GM12878 (cell line): ENCODE measurements around the gene CCDC51. TPM values are rescaled to one million over a fixed set of nuclear protein-coding genes. Genes with fewer than 3 reads are reported as not detected.

Source experiments
- ATAC-seq: fragments of 200-7000 bp; cut with Tn5 transposase; 3 replicates; pipeline ENCODE4 v1.9.1; 2020; ENCODE audit warnings: mild to moderate bottlenecking, moderate library complexity
- BruUV-seq: library from RNA; stranded (reverse); fragments of 400-500 nt; replicated peaks from 2 replicates; lab custom pipeline; 2021; lab: Mats Ljungman, UMichigan
- CTCF ChIA-PET: fragments of 300-600 bp; sonication (Branson Sonifier 250); formaldehyde crosslinking; extraction: SDS; loops from one replicate; lab custom pipeline; 2021; ENCODE audit warnings: inconsistent platforms; lab: Yijun Ruan, JAX
- POLR2A ChIA-PET: fragments of 350-600 bp; formaldehyde crosslinking; extraction: SDS; loops from one replicate; lab custom pipeline; 2021; ENCODE audit warnings: inconsistent platforms; lab: Charles Lee
- RAD21 ChIA-PET: fragments of 300-600 bp; sonication (Branson Sonifier 250); formaldehyde crosslinking; loops from one replicate; lab custom pipeline; 2023; ENCODE audit warnings: antibody characterized with exemption; ENCODE audit not compliant: unreplicated experiment; lab: Charles Lee
- SMC1A ChIA-PET: fragments of 300-600 bp; sonication (Branson Sonifier 250); formaldehyde crosslinking; loops from one replicate; lab custom pipeline; 2023; ENCODE audit not compliant: unreplicated experiment, uncharacterized antibody; lab: Charles Lee
- DNase-seq: peaks from one replicate; pipeline ENCODE4 v3.0.0-alpha.2; 2011; ENCODE audit warnings: low read depth, low spot score
- FAIRE-seq: peaks from 3 replicates; lab custom pipeline; 2011; peaks lifted over from hg19 to GRCh38; lab: Jason Lieb, UNC
- H2AFZ ChIP-seq: 2 replicates; pipeline ENCODE4 v1.6.0; 2011; ENCODE audit warnings: low read depth, low read length, control low read depth; ENCODE audit not compliant: control insufficient read depth
- H3K27ac ChIP-seq: 2 replicates; pipeline ENCODE4 v1.5.1; 2011; ENCODE audit warnings: control low read depth; ENCODE audit not compliant: control insufficient read depth, insufficient read depth
- H3K27me3 ChIP-seq, 2 experiments: replicated peaks in 1 of 2; 2 replicates each; pipeline versions ENCODE4 v1.6.0 to v1.6.1; 2011; ENCODE audit warnings: low read length in 1 of 2; ENCODE audit not compliant: control insufficient read depth in 2 of 2, insufficient read depth in 2 of 2
- H3K36me3 ChIP-seq, 2 experiments: 2 replicates each; pipeline ENCODE4 v1.5.1; 2011; ENCODE audit warnings: low read length in 1 of 2; ENCODE audit not compliant: control insufficient read depth in 2 of 2, insufficient read depth in 2 of 2
- H3K4me1 ChIP-seq: 2 replicates; pipeline ENCODE4 v1.6.1; 2011; ENCODE audit warnings: mild to moderate bottlenecking, low read length, moderate library complexity, mixed read lengths; ENCODE audit not compliant: control insufficient read depth, insufficient read depth
- H3K4me2 ChIP-seq: 2 replicates; pipeline ENCODE4 v1.6.0; 2011; ENCODE audit warnings: control low read depth; ENCODE audit not compliant: control insufficient read depth, insufficient read depth
- H3K4me3 ChIP-seq: fragments of 200-600 bp; sonication (generic); 2 replicates; pipeline ENCODE4 v1.5.1; 2016
- H3K79me2 ChIP-seq: 2 replicates; pipeline ENCODE4 v1.6.0; 2011; ENCODE audit warnings: low read length; ENCODE audit not compliant: control insufficient read depth, insufficient read depth
- H3K9ac ChIP-seq: 2 replicates; pipeline ENCODE4 v1.8.0; 2011; ENCODE audit warnings: low read length, control low read depth, mixed read lengths; ENCODE audit not compliant: control insufficient read depth, insufficient read depth
- H3K9me3 ChIP-seq: replicated peaks from 3 replicates; pipeline ENCODE4 v1.5.1; 2011; ENCODE audit warnings: mild to moderate bottlenecking, low read length; ENCODE audit not compliant: control insufficient read depth, insufficient read depth
- H4K20me1 ChIP-seq: 2 replicates; pipeline ENCODE4 v1.6.0; 2011; ENCODE audit not compliant: control insufficient read depth, insufficient read depth
- EP300 ChIP-seq, 2 experiments: fragments of 150-350 bp in 1 of 2; IDR thresholded peaks; 2 replicates each; pipeline ENCODE4 v1.6.1; 2011 to 2012; ENCODE audit warnings: low read depth in 2 of 2, low read length in 2 of 2, borderline replicate concordance in 1 of 2, improper control_type of control experiment in 1 of 2, inconsistent platforms in 1 of 2; ENCODE audit not compliant: control insufficient read depth in 1 of 2
- KLF5 ChIP-seq: fragments of 450-650 bp; IDR thresholded peaks from 2 replicates; pipeline ENCODE4 v1.6.1; 2014; ENCODE audit warnings: mild to moderate bottlenecking; ENCODE audit not compliant: partially characterized antibody
- MEF2B ChIP-seq: fragments of 450-650 bp; IDR thresholded peaks from 2 replicates; pipeline ENCODE4 v1.6.1; 2018; ENCODE audit warnings: mild to moderate bottlenecking, moderate library complexity; ENCODE audit not compliant: partially characterized antibody, poor library complexity, severe bottlenecking
- MYC ChIP-seq: IDR thresholded peaks from 2 replicates; pipeline ENCODE4 v1.6.1; 2011; ENCODE audit warnings: mild to moderate bottlenecking, low read length, moderate library complexity, inconsistent platforms; ENCODE audit not compliant: insufficient read depth, insufficient replicate concordance, insufficient read length, severe bottlenecking
- POU2F2 ChIP-seq: IDR thresholded peaks from 3 replicates; pipeline ENCODE4 v1.6.1; 2011; ENCODE audit warnings: low read depth, mild to moderate bottlenecking, low read length, borderline replicate concordance
- TARDBP ChIP-seq: IDR thresholded peaks from 2 replicates; pipeline ENCODE4 v1.6.1; 2016; ENCODE audit warnings: borderline replicate concordance
- WGBS: methylation state at CpG from one replicate; pipeline ENCODE4 v1.1.6; 2016; ENCODE audit warnings: low lambda C conversion rate; ENCODE audit not compliant: insufficient replicate concordance, insufficient coverage; ENCODE audit errors: missing lambda C conversion rate; 5-methylcytosine and 5-hydroxymethylcytosine counted together
- in situ Hi-C: fragments of 300-500 bp; cut with MboI; formaldehyde crosslinking; loops from 9 replicates; pipeline ENCODE4 v1.14.3; 2018; ENCODE audit warnings: mixed read lengths
- intact Hi-C: fragments of 100-400 bp; cut with micrococcal nuclease; formaldehyde crosslinking; loops from one replicate; pipeline ENCODE4 v1.14.2; 2022; ENCODE audit not compliant: unreplicated experiment
- polyA plus RNA-seq, 11 experiments: library from polyadenylated mRNA; depleted of rRNA in 4 of 11; unstranded in 6 of 11; stranded (reverse) in 5 of 11; fragments of >200 nt; fragmentation: Nextera tagmentation in 4 of 11; fragmentation: Illumina TruSeq in 1 of 11; extraction: Ambion mirVana in 4 of 11; extraction: Trizol in 1 of 11; gene quantifications; 1 replicate in 1 of 11; 2 replicates in 10 of 11; pipeline versions ENCODE4 v1.2.1 to v1.2.3, GENCODE V29; 2011 to 2016; ENCODE audit warnings: inconsistent platforms in 2 of 11, missing spikeins in 2 of 11, low read depth in 1 of 11
- total RNA-seq, 4 experiments: library from RNA; depleted of rRNA in 3 of 4; stranded (reverse); fragments of >200 nt in 3 of 4; fragmentation: Illumina TruSeq in 1 of 4; extraction: Trizol in 1 of 4; gene quantifications; 2 replicates each; pipeline versions ENCODE4 v1.2.1 to v1.2.3, GENCODE V29; 2013 to 2021

Gene CCDC51
- total and polyA plus RNA-seq, 10 of the 15 experiments (the other 5 are each of a cell fraction or from before 2014, with no cell fraction given), result 10.6 to 54.9 (median 28.5) TPM

GRCh38 chr3:48411041-48411588 lies 28.8 kb downstream of the CCDC51 start:
- FAIRE-seq, result no peak
- ChIA-PET SMC1A (no interaction called here), CTCF (interaction anchor here (2.7 to 22.0 kb wide), 2 partner anchors 10 to 25 kb away, joined by 8 to 757 read pairs; partner anchors contain the start of genes CCDC51 and TMA7), RAD21 (no interaction called here), POLR2A (interaction anchor here (0.6 kb wide), 1 partner anchor 322 kb away, joined by 3 read pairs; no protein-coding TSS in a partner anchor)
- 32% methylated on average over 9 of the region's 9 CpGs for WGBS
- H3K36me3 ChIP-seq, result no peaks in the 10 kb centered on the region
- no peaks in the 10 kb centered on the region for H3K9me3 ChIP-seq
- H3K27ac ChIP-seq, result no peak overlapping the region
- H3K4me1 ChIP-seq, result no peaks in the 10 kb centered on the region
- no peaks in the 10 kb centered on the region for H4K20me1 ChIP-seq
- DNase-seq, result no peak
- ATAC-seq, result no peak
- H3K79me2 ChIP-seq, result no peaks in the 10 kb centered on the region
- intact Hi-C loops (no loop called here), in situ Hi-C loops (no loop called here)
- H3K9ac ChIP-seq, result no peak overlapping the region
- no peak overlapping the region for H2AFZ ChIP-seq
- no peak overlapping the region for H3K4me2 ChIP-seq
- H3K27me3 ChIP-seq, result no peaks in the 10 kb centered on the region
- H3K4me3 ChIP-seq, result no peak overlapping the region
- no TSS peak for BruUV-seq
- no peak for TF ChIP-seq KLF5
- TF ChIP-seq MYC, result no peak
- TF ChIP-seq TARDBP, result no peak
- no peak for TF ChIP-seq MEF2B
- TF ChIP-seq EP300 (IDR thresholded peaks at IDR 0.05; ENCODE audit: borderline replicate concordance in 1 of 2, control insufficient read depth in 1 of 2, low read depth in 2 of 2, low read length in 2 of 2), result no peak
- no peak for TF ChIP-seq POU2F2
